GM10847 (cell line): ENCODE results near the gene PLPP2.

Experiments used
- POLR2A ChIP-seq: IDR thresholded peaks from 2 replicates; pipeline ENCODE4 v1.6.1; 2011; ENCODE audit not compliant: insufficient read length; ENCODE audit errors: extremely low read depth

PLPP2 gene

DNA sequence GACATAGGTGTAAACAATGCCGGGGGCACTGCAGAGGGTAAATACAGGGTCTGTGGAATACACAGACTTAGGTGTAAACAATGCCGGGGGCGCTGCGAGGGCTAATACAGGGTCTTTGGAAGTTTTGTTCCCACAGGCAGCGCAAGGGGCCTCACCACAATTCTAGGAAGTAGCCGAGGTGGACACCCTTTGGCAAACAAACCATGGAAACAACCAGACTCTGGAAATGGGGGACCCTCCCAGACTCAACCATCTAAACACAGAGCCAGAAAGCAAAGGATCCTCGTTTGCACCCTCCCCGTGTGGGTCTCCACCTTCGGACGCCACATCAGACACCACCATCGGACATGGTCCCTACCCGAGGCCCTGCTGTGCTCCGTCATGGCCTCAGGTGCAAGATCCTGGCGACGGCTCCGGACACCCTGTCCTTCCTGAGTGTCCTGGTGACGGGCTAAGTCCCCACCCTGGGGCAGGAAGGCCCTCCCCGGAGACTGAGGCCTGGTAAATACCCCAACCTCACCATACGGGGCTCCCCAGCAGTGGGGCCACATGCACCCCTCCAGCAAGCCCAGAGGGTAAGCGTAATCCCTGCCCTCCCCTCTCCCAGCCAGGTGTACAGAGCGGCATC, 16.7 kb upstream of the PLPP2 start:
- TF ChIP-seq POLR2A, result no peak

DNA sequence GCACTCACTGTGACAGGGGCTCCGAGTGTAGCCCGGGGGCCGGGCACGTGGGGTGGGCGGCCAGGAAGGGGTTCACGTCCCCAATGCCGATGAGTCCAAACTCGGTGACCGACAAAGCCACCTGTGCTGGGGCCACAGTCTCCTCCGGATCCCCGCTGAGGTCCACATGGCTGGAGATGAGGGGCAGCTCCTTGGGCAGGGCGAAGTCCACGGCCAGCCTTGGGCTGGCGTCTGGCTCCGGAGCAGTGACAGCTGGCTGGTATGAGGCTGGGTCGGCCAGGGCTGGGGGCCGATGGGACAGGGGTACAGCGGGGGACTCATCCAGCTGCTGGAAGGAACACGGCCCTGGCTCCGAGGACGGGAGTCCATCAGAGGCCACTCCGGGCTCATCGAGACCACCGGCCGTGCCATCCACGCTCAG, 15.9 kb upstream of the PLPP2 start:
- TF ChIP-seq POLR2A, result no peak

DNA sequence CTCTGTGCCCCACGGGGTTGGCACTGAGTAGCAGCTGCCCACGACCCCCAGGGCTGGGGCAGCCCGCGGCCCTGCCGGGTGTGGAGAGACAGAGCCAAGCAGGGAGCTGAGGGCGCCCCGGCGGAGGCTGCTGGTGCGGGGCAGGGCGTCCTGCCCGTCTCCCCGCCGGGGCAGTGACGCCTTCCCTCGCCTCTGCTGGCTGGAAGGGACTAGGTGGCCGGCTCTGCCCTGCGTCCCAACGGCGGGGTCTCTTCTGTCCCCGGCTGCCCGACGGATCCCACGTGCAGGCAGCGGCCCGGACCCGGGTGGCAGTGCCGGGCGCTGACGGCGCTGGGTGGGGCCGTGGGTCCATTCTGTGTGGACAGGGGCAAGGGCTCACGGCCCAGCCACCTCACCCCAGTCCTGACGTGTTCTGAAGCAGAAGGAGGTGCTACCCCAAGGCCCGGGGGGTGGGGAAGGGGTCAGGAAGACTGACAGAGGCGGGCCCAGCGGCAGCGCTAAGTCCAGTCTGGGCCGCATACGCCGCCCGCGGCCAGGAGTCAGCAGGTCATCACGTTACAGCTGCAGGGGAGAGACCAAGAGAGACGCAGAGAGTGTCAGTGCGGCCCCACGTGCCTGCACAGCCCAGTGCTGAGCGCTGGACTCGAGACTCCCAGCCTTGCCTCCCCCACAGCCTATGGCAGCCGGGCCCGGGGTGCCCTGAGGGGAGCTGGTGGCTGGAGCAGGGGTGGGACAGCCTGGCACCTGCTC, 15.1 kb upstream of the PLPP2 start:
- no peak for TF ChIP-seq POLR2A

DNA sequence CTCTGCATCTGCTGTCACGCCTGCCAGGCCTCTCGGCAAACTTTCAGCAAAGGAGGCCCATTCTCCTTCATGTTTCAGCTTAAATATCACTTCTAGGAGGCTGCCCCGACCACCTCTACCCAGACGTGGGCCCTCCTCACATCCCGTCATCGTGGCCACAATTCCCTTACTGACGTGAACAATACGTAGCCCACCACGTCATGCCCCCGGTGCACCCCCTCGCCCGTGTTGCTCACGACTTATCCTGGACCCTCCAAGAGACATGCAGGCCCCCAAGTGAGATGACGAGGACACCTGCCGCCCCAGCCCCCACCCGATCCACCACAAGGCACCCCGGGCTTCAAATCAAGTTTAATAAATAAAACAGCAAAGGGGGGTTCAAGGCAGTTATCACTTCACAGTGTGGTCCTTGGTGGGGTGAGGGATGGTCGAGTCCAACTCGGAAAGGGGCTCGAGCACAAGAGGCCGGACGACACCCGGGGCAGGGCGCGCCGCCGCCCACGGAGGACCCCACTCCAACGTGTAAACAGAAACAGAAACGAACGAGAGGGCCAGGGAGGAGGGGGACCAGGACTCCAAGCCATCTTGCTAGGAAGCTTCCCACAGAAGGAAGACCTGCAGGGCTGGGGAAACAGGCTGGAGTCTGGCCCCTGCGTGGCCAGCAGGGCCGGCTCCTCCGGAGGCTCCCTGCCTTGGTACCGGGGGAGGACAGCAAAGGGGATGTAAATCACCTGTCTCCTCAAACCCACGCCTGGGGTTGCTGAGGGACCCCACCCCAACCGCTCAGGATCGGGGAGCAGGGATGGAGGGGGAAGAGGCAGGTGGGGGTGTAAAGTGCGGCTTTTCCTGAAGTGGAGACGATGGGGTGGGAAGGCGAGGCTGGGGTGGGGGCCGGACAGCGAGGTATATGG, 14.3 kb upstream of the PLPP2 start:
- no peak for TF ChIP-seq POLR2A

DNA sequence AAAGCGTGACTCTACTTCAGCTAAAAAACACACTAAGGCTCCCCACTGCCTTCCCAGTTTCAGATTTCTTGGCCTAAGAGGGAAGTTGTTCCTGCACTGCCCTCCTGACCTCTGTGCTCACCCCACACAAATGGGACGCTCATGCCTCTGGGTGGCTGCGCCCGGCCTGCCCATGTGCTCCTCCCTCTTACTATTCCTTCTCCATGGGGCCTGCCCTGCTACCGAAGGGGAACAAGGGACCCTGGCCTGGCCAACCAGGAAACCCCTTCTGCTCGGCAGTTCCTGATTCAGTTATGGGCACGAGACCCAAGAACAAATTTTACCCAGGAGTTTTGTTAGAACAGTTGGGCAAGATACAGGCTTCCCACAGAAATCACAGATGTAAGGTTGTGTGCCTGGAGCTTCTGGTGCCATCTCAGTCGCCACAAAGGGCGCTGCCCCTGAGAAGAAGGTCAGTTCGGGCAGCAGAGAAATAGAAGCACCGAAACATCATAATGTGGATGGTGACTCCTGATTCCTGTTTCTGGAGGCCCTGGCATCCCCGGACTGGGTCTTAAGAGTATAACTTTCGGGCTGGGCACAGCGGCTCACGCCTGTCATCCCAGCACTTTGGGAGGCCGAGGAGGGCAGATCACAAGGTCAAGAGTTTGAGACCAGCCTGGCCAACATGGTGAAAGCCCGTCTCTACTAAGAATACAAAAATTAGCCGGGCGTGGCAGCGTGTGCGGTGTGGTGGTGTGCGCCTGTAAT, 5.4 kb upstream of the PLPP2 start:
- TF ChIP-seq POLR2A, result no peak

DNA sequence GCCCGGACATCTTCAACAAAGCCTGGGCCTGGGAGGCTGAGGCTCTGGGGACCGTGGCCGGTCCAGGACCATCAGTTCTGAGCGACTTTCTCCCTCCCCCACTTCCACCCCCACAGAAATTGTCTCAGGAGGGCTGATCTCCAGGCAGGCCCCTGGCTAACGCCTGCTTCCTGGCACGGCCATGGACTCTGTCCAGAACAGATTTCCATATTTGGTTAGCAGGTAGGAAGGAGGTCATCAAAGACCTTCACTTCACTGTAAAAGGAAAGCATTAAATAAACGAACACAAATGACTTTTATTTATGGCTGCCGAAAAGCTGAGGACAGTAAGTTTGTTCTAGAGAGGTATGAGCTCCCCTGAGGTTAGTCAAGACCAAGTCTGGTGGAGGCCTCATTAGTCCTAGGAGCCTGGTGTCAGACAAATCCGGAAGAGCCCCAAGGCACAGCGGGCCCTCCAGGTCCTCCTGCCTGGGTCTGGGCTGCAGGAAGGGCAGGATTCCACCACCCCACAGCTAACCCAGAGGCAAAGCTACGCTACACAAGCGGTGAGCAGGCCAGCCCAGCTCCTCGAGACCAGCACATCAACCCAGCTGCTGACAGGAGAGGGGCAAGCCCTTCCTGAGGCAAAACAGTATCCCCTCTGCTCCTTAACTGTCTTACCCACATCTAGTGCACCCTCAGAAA, 4.6 kb upstream of the PLPP2 start:
- no peak for TF ChIP-seq POLR2A

DNA sequence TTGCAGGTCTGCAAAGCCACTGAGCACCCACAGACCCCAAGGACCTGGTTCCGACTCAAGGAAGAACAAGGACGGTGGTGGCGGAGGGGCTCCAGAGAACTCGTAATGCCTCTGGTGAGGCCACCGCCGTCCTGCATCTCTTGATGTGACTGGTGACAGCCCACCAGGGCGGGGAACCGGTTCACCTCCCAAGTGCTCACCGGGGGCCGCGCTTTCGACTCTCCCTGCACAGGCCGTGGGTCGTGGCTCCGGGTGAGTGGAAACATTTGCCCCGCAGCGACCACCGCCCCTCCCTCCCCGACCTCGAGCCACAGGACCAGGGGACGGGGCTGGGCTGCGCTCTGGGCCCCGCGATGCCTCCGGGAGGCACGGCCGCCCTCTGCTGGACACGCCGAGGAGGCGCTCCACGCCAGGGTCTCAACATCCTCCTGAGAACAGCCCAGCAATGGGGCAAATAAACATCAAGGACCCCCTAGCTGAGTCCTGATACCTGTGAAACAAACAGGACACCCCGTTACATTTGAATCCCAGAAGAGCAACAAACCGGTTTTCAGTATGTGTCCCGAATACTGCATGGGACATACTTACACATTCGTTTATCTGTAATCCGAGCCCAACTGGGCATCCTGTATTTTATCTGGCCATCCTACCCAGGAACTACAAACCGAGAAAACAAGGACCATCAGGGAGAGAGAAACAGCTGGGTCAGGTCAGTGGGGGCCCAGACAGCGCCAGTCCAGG, 3.9 kb upstream of the PLPP2 start:
- TF ChIP-seq POLR2A, result no peak

DNA sequence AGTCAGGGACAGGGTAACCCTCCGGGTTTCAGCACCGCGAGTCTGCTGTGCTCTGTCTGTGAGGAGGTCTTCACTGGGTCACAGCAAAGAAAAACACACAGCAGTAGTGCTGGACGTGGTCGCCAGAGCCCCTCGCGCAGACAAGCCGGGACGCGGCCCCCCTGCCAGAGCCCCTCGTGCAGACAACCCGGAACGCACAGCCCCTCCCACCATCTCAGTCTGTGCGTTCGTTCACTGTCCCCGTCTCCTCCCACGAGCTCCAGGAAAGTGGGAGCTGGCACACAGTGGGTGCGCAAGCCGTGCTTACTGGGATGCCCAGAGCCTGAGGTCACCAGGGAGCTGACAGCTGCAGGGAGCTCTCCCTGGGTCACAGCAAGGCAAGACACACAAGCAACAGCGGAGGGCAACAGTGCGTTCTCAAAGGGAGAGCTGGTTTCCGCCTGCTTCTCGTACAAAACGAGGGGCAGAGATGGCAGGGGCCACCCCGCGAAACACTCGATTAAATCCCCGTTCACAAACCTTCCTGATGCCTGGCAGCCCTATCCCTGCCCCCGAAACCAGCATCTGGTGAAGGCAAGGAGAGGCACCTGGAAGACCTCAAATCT, 3.2 kb upstream of the PLPP2 start:
- TF ChIP-seq POLR2A, result no peak

DNA sequence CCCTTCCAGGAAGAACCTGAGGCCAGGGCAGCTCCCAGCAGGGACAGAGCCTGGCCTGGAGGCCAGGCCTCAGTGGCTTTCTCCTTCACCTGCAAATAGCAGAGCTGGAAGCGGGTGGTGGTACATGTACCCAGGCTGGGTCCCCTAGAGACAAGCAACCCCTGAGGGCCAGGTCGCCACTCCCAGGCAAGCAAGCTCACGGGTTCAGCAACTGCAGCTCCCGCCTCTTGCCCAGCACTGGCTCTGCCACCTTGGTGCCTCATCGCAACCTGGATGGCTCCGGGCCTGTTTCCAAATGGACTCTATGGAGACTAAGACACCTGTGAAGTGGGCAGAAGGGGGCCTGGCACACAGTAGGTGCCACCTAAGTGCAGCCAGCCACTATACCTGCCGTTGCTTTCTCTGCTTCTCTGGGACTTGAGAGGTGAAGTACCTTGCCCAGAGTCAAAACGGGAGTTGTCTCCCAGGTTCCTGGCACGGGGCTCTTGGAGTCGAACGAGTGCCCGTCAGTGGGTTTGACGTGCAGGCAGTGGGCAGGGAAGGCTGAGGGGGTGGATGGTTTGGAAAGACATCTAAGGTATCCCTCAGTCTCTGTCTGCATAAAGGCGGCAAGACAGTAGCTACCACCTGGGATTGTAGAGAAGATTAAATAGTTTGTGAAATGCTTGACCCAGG, 2.4 kb upstream of the PLPP2 start:
- TF ChIP-seq POLR2A, result no peak

DNA sequence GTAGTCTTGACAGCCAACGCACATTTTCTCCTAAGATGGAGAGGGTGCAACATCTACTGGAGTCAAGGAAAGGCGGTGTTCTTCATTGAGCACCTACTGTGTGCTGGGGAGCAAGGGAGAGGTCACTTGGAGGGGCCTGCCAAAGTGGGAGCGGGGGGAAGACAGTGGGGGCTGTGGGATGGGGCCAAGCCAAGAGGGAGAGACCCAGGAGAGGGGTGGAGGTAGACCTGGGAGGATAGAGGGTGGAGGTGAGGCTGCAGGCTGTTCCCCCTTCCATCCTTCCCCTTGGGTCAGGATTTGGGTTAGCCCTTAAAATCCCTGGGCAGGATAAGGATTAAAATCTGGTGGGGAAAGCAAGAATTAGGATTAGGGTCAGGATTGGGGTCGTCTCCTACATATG, 1.7 kb upstream of the PLPP2 start:
- TF ChIP-seq POLR2A, result no peak

DNA sequence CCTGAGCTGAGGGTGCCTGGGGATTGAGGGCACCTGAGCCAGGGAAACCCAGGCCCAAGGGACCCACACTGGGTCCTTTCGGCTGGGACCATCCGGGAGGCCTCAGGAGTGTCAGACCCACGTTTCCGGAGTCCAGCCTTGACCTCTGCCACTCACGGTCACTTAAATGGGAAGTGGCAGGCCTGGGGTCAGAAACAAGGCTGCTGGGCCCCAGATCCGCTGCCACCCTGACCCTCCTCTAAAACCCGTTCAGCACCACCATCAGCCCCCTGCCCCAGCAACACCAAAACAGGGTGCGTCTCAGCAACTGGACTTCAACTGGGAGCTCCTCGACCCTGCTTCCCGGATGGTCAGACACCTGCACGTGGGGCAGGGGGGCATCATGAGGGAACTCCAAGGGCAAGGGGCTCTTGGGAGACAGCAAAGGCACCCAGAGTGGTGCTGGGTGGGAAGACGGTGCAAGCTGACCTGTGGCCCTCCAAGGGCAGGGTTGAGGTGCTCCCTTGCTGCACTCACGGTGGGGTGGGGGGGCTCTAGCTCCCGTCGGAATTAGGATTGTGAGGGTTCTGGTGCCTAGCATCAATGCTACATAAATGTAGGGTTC, 1.2 kb upstream of the PLPP2 start:
- TF ChIP-seq POLR2A, result no peak

DNA sequence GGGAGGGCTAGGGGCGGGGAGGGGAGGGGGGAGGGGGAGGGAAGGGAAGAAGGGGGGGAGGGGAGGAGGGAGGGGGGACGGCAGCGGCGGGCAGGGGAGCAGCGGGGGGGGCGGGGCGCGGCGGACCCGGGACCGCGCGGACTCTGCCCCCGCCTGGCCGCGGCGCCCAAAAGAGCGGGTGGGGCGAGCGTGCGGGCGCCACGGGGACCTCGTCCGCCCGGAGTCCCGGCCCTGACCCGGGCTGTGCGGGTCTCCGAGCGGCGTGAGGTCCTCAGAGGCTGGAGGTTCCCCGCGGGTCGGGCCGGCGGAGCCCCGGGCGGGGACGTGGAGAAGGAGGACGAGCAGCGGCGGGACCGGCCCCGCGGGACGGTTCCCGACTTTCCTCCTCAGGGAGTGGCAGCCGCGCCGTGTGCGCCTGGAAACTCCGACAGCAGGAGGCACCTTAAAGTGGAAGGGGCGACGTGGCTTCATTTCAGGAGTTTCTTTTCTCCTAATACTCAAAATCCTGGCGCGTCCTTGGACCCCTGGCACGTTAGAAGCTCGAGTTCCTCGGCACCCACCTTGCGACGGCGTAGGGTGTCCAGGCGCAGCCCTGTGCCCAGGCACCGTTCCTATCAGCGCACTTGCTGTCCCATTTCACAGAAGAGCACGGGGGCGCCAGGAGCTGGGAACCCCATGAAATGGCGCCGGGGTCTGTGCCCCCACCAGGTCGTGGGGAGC, 518 bp upstream of the PLPP2 start:
- TF ChIP-seq POLR2A, result no peak
